ENCODE data around the gene ASAP2.

ASAP2 gene

DNA sequence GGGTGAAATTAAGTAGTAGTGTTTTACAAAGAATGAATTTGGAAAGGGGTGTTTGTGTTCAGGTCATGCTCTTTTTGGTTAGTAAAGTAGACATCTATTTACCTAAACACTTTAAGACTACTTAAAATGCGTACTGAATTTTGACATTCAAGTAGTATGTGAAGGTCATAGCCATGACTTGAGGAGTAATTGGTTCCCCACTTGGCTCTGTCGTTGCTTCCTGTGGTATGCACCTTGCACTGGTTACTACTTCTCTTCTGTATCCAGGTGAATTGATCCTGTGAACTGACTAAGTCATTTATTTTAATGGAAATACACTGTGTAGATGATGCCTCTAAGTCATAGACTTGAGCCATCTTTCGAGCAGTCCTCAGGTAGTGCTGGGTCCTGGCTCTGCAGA, 118.8 kb downstream of the ASAP2 start:
- no peak for DNase-seq (ENCODE audit: low read depth)

DNA sequence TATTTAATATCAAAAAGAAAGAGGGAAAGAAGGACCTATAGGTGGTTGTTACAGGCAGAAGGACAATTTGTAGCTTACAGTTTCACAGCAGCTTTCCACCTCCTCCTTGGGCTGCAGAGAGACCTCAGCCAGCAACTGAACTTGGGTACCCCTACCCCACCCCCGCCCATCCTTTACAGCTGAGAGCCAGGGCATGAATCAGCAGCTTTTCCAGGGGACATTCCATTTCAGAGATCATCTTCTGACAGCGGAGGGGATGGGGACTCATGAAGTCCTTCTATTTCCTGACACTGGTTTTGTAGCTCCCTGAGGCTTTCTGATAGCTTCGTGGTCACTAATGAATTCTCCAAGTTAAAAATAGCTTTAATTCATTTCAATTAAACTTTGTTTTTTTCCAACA, 120.4 kb downstream of the ASAP2 start:
- no peak for DNase-seq (ENCODE audit: low read depth)

DNA sequence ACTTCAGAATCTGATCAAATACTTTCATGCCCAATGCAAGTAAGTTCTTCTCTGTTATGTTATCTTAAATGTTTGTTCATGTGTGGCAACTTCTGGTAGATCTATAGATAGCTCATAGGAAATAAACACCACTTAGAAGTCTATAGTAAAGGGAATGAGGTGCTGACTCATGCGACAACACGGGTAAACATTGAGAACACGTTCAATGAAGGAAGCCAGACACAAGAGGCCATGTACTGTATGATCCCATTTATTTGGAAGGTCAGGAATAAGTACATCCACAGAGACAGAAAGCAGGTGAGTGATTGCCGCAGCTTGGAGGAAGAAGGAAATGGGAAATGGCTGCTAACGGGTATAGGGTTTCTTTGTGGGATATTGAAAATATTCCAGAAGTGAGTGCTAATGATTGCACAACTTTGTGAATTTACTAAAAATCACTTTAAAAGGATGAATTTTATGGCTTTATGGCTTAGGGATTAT, 121.3 kb downstream of the ASAP2 start:
- DNase-seq (ENCODE audit: low read depth) = no peak

DNA sequence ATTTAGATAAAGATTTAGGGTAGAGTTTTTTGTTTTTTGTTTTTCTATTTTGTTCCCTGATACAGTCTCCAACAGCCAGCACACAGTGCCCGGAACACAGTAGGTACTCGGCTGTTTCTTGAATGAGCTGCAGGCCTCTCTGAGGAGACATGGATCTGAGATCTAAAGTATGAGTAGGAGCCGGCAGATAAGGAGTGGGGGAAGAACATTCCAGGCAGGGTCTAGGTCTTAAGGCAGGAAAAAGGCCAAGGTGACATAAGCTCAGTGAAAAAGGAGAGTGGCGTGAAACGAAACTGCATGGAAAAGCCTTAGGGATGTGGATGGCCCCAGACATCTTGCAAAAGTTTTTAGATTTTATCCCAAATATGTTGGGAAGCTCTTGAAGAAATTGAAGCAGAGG, 122.3 kb downstream of the ASAP2 start:
- DNase-seq (ENCODE audit: low read depth) = no peak

DNA sequence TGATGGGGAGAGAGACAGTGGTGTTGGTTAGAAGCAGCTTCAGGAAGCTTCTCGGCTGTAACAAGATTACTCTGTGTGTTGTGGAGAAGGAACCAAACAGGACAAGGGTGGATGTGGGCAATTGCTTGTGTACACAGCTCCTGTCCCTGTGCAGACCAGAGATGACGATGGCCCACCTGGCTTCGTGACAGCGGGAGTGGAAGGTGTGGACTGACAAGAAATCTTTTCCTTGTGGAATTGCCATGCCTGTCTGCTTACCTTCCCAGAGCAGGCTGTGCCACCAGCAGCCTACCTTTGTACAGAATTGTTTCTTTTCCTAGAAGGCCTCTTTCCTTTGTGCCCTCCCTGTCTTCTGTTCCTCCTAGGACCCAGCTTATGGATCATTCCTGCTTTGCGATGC, 122.9 kb downstream of the ASAP2 start:
- DNase-seq (ENCODE audit: low read depth) = no peak

DNA sequence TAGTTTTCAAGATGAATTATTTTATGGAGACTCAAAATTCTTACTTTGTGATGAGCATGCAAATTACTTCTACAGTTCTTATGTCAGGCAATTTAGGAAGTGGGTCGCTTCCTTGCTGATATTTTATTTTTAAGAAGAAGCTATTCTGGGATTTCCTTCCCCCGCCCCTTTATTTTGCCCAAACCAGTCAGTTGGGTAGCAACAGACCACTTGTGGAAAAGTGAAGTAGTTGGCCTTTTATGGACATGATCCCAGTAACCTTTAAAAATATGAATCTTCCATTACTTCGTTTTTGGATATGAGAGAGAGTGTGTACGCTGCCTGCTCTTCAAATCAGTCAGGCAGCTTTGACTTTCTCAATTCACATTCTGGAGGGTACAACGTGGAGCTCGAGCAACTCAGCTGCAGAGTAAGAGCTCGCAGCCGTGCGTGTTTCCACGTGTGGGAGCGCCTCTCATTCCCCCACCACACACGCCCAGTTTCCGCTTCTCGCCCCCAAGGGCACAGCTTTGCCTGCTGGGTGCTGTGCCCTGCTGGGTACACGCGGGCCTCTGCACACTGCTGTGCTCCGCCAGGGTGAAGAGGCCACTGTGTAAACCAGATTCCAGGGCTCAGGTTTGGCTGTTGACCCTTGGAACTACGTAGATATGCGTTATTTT, 124.1 kb downstream of the ASAP2 start:
- DNase-seq (ENCODE audit: low read depth) = no peak

DNA sequence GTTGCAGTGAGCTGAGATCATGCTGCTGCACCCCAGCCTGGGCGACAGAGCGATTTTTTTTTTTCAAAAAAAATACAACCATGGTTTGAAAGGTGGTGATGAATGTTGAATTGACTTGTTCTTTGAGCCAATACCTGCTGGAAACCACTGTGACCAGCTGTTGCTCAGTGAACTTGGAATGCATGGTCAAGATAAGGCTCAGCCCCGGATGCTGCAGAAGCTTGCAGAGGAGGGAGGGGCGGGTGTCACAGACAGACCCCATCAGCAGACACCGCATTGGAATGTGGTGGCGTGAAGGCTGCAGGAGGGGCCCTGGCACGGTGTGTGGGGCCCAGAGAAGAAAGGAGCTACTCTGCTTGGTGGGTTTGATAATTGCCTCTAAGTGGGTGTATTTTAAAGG, 125.1 kb downstream of the ASAP2 start:
- no peak for DNase-seq (ENCODE audit: low read depth)

DNA sequence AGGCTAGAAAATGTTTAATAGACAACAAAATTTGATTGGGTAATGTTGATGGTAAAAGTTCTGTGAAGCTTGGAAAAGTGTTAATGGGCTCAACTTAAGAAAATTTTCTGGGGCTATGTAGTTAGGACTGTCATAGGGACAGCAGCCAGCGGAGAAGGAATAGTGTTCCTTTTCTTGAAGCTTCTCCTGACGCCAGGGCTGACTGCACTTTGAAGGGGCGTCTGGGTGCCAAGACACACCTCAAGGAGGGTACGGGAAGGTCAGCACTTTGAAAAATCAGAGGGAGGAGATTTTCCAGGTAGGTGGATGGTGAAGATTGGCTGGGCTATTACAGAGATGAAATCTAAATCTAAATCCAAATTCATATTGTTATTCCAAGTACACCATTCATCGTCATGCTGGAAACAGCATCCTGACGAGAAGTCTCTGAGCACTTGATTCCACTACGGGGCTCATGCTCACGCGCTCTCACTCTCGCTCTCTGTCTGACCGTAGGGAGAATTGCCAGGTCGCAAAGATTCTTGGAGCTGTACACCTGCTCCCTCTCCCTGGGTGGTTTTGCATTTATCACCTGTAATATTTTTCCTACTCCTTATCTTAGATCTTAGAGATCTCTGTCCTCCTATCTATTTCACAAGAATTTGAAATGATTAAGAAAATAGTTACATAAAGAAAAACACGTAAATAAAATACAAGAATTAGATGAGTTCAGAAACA, 125.7 kb downstream of the ASAP2 start:
- no peak for DNase-seq (ENCODE audit: low read depth)

DNA sequence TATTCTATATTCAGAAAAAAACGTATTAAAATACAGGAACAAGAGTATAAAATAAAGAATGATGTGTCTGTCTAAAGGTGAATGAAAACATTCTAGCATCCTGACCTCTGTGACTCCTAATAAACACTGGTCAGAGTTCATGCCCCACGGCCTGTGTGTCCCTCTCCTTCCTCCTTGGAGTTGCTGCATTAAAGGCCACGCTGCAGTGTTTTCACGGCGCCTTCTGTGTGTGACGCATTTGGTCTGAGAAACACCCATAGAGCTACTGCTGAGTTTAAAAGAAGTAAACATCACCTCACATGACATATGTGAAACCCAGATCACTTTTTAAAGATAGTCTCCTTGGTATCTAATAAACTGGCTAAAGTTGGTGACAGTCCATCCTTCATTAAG, 126.2 kb downstream of the ASAP2 start:
- no peak for DNase-seq (ENCODE audit: low read depth)

DNA sequence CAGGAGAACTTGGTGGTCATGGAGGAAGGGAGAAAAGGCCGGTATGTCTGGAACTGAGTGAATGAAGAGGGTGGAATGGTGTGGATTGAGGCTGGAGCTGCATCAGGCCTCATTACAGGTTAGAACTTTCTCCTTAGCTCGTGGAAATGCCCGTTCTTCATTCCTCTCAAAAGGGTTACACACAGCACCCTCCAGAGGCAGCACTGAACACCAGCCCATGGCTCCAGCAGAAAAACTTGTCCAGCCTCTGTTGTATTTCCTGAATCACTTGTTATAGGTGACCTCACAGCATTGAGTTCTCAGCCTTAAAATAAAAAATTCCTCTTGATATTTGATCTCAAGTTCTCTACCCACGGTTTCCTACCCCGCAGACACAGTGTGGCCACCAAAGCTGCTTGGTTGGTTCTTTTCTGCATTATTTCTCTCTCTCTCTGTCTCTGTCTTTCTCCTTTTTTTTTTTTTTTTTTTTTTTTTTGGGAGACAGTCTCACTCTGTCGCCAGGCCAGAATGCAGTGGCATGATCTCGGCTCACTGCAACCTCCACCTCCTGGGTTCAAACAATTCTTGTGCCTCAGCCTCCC, 127.1 kb downstream of the ASAP2 start:
- DNase-seq (ENCODE audit: low read depth) = peak; percentile 34

DNA sequence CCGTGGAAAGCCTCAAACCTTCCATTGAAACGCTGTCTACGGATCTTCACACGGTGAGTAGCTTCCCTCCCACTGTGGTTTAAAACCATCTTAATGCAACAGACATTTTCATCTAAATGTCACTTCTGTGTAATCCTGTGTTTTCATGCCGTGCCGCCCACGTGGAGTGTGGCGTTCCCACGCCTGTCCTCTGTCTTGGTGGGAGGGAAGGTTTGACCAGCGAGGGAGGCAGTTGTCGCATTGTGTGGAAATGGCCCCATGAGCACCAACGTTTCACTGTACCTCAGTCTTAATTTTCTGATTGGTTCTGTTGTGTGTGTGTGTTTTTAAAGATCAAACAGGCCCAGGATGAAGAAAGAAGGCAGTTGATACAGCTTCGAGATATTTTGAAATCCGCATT, 128.1 kb downstream of the ASAP2 start:
- DNase-seq (ENCODE audit: low read depth) = no peak

DNA sequence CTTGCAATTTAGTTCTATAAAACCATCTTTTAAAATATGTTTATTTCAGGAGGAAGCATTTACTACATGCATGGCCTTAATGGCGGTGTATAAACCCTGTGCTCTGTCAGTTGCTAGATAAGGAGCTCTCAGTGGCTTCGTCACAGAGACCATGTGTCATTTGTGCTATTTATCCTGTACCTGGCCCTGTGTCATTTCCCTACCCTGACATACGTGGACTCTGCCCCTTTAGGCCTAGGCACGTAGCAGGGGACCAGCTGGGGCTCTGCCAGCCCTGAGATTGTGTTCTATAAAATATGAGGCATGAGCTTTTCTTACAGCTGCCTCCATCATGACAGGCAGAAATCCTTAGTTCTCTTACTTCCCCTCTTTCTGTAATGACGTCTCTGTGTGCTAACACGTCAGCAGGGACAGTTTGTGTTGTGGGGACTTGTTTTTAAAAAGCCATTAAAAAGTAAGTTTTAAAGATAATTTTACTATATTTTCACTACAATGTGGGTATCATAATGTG, 128.8 kb downstream of the ASAP2 start:
- no peak for DNase-seq (ENCODE audit: low read depth)

DNA sequence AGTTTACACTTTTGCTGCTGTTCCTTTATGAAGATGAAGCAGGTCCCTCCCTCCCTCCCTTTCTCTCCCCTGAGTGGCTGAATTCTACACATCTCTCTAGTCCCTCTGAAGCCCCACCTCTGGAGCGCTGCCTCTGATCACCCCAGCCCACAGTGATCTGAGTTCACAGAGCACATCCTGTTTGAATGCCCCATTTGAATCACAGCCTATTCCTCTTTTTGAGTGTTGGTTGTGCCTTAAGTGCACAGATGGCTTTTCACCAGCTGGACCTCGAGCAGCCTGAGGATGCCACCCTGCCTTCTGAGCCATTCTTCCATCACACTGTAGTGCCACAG, 129.6 kb downstream of the ASAP2 start:
- no peak for DNase-seq (ENCODE audit: low read depth)

DNA sequence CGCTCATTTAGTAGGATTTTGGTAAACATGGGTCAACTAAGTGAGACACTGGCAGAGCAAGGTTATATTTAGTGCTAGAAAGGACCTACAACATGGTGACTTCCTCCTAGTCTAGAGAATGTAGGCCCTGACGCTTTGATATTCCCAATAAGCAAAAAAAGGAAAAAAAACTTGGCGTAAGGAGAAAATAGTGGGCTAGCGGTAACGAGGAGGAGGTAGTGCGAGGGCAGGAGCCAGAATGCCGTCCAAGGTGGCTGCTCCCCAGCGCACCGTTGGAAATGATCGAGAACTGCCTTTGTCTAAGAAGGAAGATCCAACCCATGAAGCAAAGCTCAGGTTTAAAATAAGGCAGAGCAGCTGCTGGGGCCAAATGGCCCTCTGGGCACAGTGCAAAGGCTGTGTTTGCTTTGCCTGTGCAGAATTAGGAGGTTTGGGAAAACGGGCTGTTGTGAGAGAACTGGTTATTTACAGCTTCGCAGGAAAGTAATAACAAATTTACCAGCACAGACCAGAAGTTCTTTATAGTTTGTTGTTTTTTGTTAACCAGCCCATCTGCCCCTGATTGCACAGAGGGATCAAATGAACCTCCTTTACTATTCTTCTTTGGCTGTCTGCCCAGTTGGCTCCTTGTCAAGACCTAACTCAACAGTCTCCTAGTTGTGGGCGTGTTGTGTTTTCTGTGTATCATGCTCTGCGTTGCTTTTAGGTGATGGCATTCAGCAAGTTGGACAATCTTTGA, 130.1 kb downstream of the ASAP2 start:
- DNase-seq (ENCODE audit: low read depth) = no peak

DNA sequence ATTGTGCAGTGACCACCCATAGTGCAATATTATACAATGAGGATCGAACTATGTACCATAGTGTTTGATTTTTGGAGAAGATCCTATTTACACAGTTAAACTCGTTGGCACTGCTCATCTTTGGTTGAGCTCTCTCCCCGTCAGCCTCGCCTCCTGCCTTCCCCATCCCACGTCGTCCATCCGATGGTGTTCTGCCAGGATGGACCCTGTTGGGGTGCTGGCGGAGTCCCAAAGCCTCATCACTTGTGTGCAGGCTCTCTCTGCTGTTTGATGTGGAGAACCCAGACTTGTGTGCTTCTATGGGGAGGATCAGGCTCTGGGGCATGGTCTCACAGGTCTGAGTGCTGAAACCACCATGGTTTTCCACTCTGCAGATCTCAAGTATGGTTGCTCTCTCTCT, 131.3 kb downstream of the ASAP2 start:
- no peak for DNase-seq (ENCODE audit: low read depth)

DNA sequence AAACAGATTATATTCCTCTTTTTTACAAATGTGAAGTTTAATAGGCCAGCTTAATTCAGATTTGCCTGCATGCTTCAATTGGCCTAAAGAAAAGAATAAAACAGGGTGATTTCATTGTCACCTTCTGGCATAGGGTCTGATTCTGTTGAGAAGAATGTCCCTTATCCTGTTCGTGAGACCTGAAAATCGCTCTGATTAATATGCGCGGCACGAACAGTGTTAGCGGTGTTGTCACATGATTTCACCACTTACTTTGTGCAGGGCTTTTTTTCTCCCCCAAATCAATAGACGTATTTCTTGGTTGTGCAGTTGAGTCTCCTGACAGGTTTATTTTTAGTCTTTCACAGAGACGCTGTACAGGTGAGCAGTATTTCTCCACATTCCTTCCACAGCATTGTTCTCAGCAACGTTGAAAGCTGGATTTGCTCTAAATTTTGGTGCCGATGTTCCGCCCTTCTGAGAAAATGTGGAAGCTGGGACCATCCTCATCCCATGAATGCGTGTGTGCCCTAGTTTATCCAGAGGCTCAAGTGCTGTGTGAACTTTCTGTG, 134.8 kb downstream of the ASAP2 start:
- no peak for DNase-seq (ENCODE audit: low read depth)

DNA sequence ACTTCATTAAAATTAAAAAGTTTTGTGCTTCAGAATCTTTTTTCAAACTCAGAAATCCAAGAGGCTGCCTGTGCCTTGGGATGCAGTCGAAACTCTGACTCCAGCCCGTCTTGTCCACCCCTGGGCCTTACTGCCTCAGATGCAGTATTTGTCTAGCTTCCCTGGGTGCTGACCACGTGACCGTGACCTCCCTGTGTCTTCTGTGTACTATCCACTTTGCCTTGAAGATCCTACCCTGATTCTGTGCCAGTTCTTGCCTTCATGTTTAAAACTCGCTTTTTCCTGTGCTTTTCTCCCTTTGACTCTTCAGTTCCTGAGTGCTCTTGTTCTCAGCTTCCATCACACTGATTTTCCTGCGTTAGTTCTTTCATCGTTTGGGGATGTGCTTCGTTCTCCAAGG, 136.0 kb downstream of the ASAP2 start:
- no peak for DNase-seq (ENCODE audit: low read depth)

DNA sequence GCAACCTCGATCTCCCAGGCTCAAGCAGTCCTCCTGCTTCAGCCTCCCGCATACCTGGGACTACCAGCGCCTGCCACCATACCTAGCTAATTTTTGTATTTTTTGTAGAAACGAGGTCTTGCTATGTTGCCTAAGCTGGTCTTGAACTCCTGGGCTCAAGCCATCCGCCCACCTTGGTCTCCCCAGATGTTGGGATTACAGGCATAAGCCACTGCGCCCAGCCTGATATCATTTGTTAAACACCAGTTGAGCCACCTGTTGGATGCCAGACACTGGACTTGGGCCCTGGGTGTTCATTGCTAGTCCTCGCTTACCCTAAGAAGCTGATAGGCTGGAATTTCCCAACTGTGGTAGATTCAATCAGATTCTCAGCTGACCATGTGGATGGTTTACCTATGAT, 136.9 kb downstream of the ASAP2 start:
- DNase-seq (ENCODE audit: low read depth) = no peak

DNA sequence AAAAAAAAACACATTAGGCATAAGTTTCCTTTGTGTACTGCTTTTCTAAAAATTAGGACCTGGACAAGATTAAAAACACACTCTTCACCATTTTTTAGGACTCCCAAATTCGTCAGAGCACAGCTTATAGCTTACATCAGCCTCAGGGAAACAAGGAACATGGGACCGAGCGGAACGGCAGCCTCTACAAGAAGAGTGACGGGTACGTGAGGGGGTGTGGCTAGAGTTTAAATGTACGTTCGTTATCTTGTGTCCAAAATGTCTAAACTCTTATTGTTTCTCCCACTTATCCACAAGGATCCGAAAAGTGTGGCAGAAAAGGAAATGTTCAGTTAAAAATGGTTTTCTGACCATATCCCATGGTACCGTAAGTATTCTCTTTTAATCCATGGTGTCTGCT, 137.8 kb downstream of the ASAP2 start:
- no peak for DNase-seq (ENCODE audit: low read depth)

DNA sequence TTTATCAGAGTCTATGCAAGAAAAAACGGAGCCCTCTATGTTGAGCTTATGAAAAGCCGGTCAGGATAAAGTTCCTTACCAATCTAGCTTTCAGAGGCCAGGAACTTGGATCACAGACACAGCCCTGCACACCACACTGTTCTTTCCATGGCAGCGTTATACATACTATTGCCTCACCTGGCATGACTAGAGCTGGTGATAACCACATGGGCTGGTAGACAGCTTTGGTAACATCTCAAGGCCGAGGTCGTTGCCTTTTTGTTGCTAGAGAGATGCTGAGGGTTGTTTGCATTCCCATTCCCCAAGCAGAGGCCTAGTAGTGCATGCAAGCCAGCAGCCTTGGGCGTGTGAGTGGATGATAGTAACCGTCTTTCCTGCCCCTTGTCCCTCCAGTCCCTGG, 138.7 kb downstream of the ASAP2 start:
- no peak for DNase-seq (ENCODE audit: low read depth)

DNA sequence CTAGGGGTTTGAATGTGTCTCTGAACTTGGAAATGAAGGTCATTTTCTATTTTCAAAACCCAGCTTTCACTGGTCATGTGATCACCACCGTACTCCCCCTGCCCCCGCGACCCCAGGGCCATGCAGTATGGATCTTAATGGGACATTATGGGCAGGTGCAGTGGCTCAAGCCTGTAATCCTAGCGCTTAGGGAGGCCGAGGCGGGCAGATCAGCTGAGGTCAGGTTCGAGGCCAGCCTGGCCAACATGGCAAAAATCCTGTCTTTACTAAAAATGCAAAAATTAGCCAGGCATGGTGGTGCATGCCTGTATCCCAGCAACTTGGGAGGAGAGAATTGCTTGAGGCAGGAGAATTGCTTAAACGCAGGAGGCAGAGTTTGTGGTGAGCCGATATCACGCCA, 139.4 kb downstream of the ASAP2 start:
- DNase-seq (ENCODE audit: low read depth) = no peak

DNA sequence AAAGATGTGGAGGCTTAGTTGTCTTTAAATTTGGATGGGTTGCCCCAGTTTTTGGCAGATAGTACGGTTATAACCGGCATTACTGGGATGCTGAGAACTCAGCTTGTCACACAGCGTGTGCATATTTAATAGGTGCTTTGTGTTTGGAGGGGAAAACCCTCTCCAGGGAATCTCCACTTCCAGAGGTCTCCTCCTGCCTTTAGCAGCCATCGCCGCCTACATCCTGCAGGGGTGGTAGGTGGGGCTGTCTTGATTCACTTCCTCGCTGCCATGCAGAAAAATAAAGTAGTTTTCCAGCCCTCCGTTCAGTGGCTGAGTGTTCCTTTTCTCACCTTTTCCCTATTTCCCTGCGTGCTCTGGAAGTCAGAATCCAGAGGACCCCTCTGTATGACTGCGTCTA, 140.3 kb downstream of the ASAP2 start:
- DNase-seq (ENCODE audit: low read depth) = no peak
